HAP-1 (cell line): ENCODE results near the gene PRKN.

Experiments used
- DNase-seq, 2 experiments: peaks; one replicate each; pipeline ENCODE4 v3.0.0-alpha.2; 2016 to 2020; ENCODE audit warnings: low spot score in 2 of 2
- H3K27me3 ChIP-seq: fragments of 250-450 bp; sonication (Bioruptor Pico); 2 replicates; pipeline ENCODE4 v1.5.1; 2020; ENCODE audit warnings: low read depth, mild to moderate bottlenecking, moderate library complexity
- H3K36me3 ChIP-seq: fragments of 250-450 bp; sonication (Bioruptor Pico); replicated peaks from 2 replicates; pipeline ENCODE4 v1.5.1; 2020; ENCODE audit warnings: mild to moderate bottlenecking
- H3K4me1 ChIP-seq: fragments of 250-450 bp; sonication (Bioruptor Pico); 2 replicates; pipeline ENCODE4 v1.5.1; 2020; ENCODE audit warnings: mild to moderate bottlenecking
- H3K4me3 ChIP-seq: fragments of 250-450 bp; sonication (Bioruptor Pico); 2 replicates; pipeline ENCODE4 v1.5.1; 2020; ENCODE audit warnings: mild to moderate bottlenecking, moderate library complexity
- H3K9me3 ChIP-seq: fragments of 250-450 bp; sonication (Bioruptor Pico); 2 replicates; pipeline ENCODE4 v1.5.1; 2020; ENCODE audit warnings: mild to moderate bottlenecking, moderate library complexity
- in situ Hi-C: fragments of 300-500 bp; cut with MboI; formaldehyde crosslinking; loops from 3 replicates; pipeline ENCODE4 v1.14.3; 2020; ENCODE audit warnings: low sequenced_read_pairs, inconsistent platforms, mixed read lengths

The PRKN gene

GRCh38 chr6:162493917-162494316 is 233.6 kb downstream of the PRKN start:
- in situ Hi-C loops = no loop called here
- DNase-seq = no peak
- Histone ChIP-seq H3K36me3 (no peaks in the 10 kb centered on the region), H3K27me3 (no peaks in the 10 kb centered on the region), H3K4me3 (no peak overlapping the region), H3K9me3 (no peaks in the 10 kb centered on the region), H3K4me1 (no peaks in the 10 kb centered on the region)

- in situ Hi-C loops = no loop called here
- H3K27me3 ChIP-seq = no peaks in the 10 kb centered on the region
- no peak overlapping the region for H3K4me3 ChIP-seq
- DNase-seq = no peak
- no peaks in the 10 kb centered on the region for H3K36me3 ChIP-seq
- no peaks in the 10 kb centered on the region for H3K4me1 ChIP-seq
- no peaks in the 10 kb centered on the region for H3K9me3 ChIP-seq
These were observed 235.9 kb downstream of the PRKN start for GRCh38 chr6:162491637-162492036.

GRCh38 chr6:162489101-162489976 is 238.2 kb downstream of the PRKN start:
- Histone ChIP-seq H3K4me1 (peaks cover 6% of the 10 kb centered on the region; the same call in 1 of the 2 replicates), H3K27me3 (no peaks in the 10 kb centered on the region), H3K4me3 (no peak overlapping the region), H3K9me3 (no peaks in the 10 kb centered on the region), H3K36me3 (no peaks in the 10 kb centered on the region)
- DNase-seq = no peak
- in situ Hi-C loops = no loop called here

GRCh38 chr6:162488444-162488843 is 239.1 kb downstream of the PRKN start:
- Histone ChIP-seq H3K4me3 (no peak overlapping the region), H3K9me3 (no peaks in the 10 kb centered on the region), H3K36me3 (no peaks in the 10 kb centered on the region), H3K4me1 (peaks cover 6% of the 10 kb centered on the region; the same call in 1 of the 2 replicates), H3K27me3 (no peaks in the 10 kb centered on the region)
- in situ Hi-C loops = no loop called here
- no peak for DNase-seq

- no peaks in the 10 kb centered on the region for H3K27me3 ChIP-seq
- H3K36me3 ChIP-seq = no peaks in the 10 kb centered on the region
- H3K9me3 ChIP-seq = no peaks in the 10 kb centered on the region
- DNase-seq = no peak
- H3K4me3 ChIP-seq = no peak overlapping the region
- peaks cover 6% of the 10 kb centered on the region; the same call in 1 of the 2 replicates for H3K4me1 ChIP-seq
- in situ Hi-C loops = no loop called here
These were observed 242.1 kb downstream of the PRKN start for GRCh38 chr6:162485464-162485863.

GRCh38 chr6:162481938-162482337 is 245.6 kb downstream of the PRKN start:
- Histone ChIP-seq H3K9me3 (no peaks in the 10 kb centered on the region), H3K4me1 (peaks cover 6% of the 10 kb centered on the region; the same call in 1 of the 2 replicates), H3K27me3 (no peaks in the 10 kb centered on the region), H3K36me3 (no peaks in the 10 kb centered on the region), H3K4me3 (no peak overlapping the region)
- in situ Hi-C loops = no loop called here
- no peak for DNase-seq

- in situ Hi-C loops = no loop called here
- no peaks in the 10 kb centered on the region for H3K27me3 ChIP-seq
- H3K9me3 ChIP-seq = no peaks in the 10 kb centered on the region
- no peaks in the 10 kb centered on the region for H3K36me3 ChIP-seq
- H3K4me1 ChIP-seq = peaks cover 6% of the 10 kb centered on the region; the same call in 1 of the 2 replicates
- no peak overlapping the region for H3K4me3 ChIP-seq
- no peak for DNase-seq
These were observed 246.2 kb downstream of the PRKN start for GRCh38 chr6:162481320-162481719.

GRCh38 chr6:162478192-162478671 is 249.3 kb downstream of the PRKN start:
- Histone ChIP-seq H3K27me3 (no peaks in the 10 kb centered on the region), H3K4me1 (no peaks in the 10 kb centered on the region), H3K36me3 (no peaks in the 10 kb centered on the region), H3K4me3 (no peak overlapping the region), H3K9me3 (no peaks in the 10 kb centered on the region)
- in situ Hi-C loops = no loop called here
- DNase-seq = no peak

- Histone ChIP-seq H3K9me3 (no peaks in the 10 kb centered on the region), H3K27me3 (no peaks in the 10 kb centered on the region), H3K4me3 (no peak overlapping the region), H3K36me3 (no peaks in the 10 kb centered on the region), H3K4me1 (no peaks in the 10 kb centered on the region)
- in situ Hi-C loops = no loop called here
- no peak for DNase-seq
These were observed 252.8 kb downstream of the PRKN start for GRCh38 chr6:162474722-162475121.

- no peaks in the 10 kb centered on the region for H3K4me1 ChIP-seq
- no peaks in the 10 kb centered on the region for H3K36me3 ChIP-seq
- no peak overlapping the region for H3K4me3 ChIP-seq
- H3K27me3 ChIP-seq = no peaks in the 10 kb centered on the region
- in situ Hi-C loops = no loop called here
- DNase-seq = no peak
- no peaks in the 10 kb centered on the region for H3K9me3 ChIP-seq
These were observed 255.7 kb downstream of the PRKN start for GRCh38 chr6:162471842-162472241.

- DNase-seq = no peak
- H3K4me1 ChIP-seq = no peaks in the 10 kb centered on the region
- no peaks in the 10 kb centered on the region for H3K36me3 ChIP-seq
- in situ Hi-C loops = no loop called here
- H3K4me3 ChIP-seq = no peak overlapping the region
- H3K9me3 ChIP-seq = no peaks in the 10 kb centered on the region
- H3K27me3 ChIP-seq = no peaks in the 10 kb centered on the region
These were observed 259.2 kb downstream of the PRKN start for GRCh38 chr6:162468326-162468725.

- Histone ChIP-seq H3K27me3 (no peaks in the 10 kb centered on the region), H3K4me1 (no peaks in the 10 kb centered on the region), H3K36me3 (no peaks in the 10 kb centered on the region), H3K4me3 (no peak overlapping the region), H3K9me3 (no peaks in the 10 kb centered on the region)
- DNase-seq = no peak
- in situ Hi-C loops = no loop called here
These were observed 259.9 kb downstream of the PRKN start for GRCh38 chr6:162467679-162468078.

GRCh38 chr6:162463576-162463975 is 264.0 kb downstream of the PRKN start:
- Histone ChIP-seq H3K36me3 (no peaks in the 10 kb centered on the region), H3K27me3 (no peaks in the 10 kb centered on the region), H3K4me3 (no peak overlapping the region), H3K4me1 (no peaks in the 10 kb centered on the region), H3K9me3 (no peaks in the 10 kb centered on the region)
- in situ Hi-C loops = no loop called here
- no peak for DNase-seq

GRCh38 chr6:162459985-162460384 is 267.6 kb downstream of the PRKN start:
- no peak for DNase-seq
- Histone ChIP-seq H3K36me3 (no peaks in the 10 kb centered on the region), H3K4me1 (no peaks in the 10 kb centered on the region), H3K9me3 (no peaks in the 10 kb centered on the region), H3K4me3 (no peak overlapping the region), H3K27me3 (no peaks in the 10 kb centered on the region)
- in situ Hi-C loops = no loop called here
